ENCODE data around the gene MXRA7. TPM values are rescaled to one million over a fixed set of nuclear protein-coding genes. Genes with fewer than 3 reads are reported as not detected.
"Not testable (repeated sequence)": the region's sequence is repeated elsewhere in the genome, so short reads cannot be mapped to it uniquely, and the experiment has no call there.

Gene MXRA7
- polyA plus RNA-seq, 1 experiment, result 300 TPM

DNA sequence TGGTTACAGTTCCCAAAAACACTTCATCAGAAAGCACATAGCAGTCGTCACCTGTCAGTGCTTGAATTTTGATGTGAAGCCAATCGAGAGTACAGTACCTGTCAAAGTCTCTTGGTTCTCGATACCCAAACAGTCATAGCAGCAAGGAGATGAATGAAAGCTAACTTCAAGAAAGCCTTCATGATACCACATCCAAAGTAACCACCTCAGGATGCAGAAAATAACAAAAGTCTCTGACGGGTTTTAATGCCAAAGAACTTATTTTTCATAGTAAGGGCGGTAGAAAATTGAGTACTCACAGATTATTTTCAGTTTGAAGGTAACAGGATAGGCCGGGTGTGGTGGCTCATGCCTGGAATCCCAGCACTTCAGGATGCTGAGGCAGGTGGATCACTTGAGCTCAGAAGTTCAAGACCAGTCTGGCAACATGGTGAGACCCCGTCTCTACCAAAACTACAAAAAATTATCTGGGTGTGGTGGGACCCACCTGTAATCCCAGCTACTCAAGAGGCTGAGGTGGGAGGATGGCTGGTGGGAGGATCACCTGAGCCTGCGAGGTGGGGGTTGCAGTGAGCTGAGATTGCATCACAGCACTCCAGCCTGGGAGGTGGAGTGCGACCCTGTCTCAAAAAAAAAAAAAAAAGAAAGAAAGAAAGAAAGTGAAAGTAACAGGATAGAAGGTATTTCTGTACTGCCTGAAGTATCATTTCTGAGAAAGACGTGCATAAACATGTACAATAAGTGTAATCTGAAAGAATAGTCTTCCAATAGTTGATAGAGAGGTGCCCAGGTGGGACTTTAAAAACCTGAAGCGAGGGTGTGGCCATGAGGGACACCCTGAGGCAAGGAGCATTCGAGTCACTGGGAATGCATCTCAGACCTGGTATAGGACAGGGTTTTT lies 42.5 kb upstream of the MXRA7 start:
- H3K4me3 ChIP-seq (ENCODE audit: low read depth, low read length), result no peak overlapping the region
- H3K36me3 ChIP-seq (ENCODE audit: control insufficient read depth, insufficient read depth, low read length), result no peaks in the 10 kb centered on the region; the same call in 1 of the 2 replicates
- no peaks in the 10 kb centered on the region for H3K27me3 ChIP-seq (ENCODE audit: control insufficient read depth, insufficient read depth, low read length)
- ChIA-PET CTCF (interaction anchor here (0.7 to 1.0 kb wide), 2 partner anchors 15 to 305 kb away, joined by 3 read pairs; no protein-coding TSS in a partner anchor), POLR2A (no interaction called here)
- TF ChIP-seq, protein P1, sequence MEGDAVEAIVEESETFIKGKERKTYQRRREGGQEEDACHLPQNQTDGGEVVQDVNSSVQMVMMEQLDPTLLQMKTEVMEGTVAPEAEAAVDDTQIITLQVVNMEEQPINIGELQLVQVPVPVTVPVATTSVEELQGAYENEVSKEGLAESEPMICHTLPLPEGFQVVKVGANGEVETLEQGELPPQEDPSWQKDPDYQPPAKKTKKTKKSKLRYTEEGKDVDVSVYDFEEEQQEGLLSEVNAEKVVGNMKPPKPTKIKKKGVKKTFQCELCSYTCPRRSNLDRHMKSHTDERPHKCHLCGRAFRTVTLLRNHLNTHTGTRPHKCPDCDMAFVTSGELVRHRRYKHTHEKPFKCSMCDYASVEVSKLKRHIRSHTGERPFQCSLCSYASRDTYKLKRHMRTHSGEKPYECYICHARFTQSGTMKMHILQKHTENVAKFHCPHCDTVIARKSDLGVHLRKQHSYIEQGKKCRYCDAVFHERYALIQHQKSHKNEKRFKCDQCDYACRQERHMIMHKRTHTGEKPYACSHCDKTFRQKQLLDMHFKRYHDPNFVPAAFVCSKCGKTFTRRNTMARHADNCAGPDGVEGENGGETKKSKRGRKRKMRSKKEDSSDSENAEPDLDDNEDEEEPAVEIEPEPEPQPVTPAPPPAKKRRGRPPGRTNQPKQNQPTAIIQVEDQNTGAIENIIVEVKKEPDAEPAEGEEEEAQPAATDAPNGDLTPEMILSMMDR (IDR thresholded peaks at IDR 0.05; ENCODE audit: insufficient read depth, low read depth, low read length), result no peak
- no peak for DNase-seq (ENCODE audit: low read depth)

DNA sequence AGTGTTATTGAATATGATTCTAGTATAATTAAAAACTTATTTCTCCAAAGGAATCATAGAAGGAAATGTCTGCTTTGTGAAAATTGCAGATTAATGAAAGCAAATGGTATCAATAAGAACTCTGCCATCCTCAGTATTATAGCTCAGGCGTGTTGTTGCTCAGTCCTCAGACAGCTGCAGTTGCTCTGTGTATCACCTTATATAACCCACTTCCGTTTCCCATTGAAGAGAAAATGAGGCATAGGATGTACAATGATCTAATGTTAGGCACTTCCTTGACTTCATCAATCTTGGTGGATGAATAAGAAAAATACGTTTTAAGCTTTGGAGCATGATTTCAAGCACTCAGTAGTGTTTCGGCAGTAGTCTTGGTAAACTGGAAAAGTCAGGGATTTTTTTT lies 41.2 kb upstream of the MXRA7 start:
- POLR2A ChIA-PET, result no interaction called here
- no peaks in the 10 kb centered on the region for H3K27me3 ChIP-seq (ENCODE audit: control insufficient read depth, insufficient read depth, low read length)
- CTCF ChIA-PET, result interaction anchor here (0.6 kb wide), 1 partner anchor 157 kb away, joined by 3 read pairs; no protein-coding TSS in a partner anchor
- TF ChIP-seq, protein P1 (IDR thresholded peaks at IDR 0.05; ENCODE audit: insufficient read depth, low read depth, low read length), result no peak
- no peaks in the 10 kb centered on the region; the same call in 1 of the 2 replicates for H3K36me3 ChIP-seq (ENCODE audit: control insufficient read depth, insufficient read depth, low read length)
- no peak for DNase-seq (ENCODE audit: low read depth)
- no peak overlapping the region for H3K4me3 ChIP-seq (ENCODE audit: low read depth, low read length)

DNA sequence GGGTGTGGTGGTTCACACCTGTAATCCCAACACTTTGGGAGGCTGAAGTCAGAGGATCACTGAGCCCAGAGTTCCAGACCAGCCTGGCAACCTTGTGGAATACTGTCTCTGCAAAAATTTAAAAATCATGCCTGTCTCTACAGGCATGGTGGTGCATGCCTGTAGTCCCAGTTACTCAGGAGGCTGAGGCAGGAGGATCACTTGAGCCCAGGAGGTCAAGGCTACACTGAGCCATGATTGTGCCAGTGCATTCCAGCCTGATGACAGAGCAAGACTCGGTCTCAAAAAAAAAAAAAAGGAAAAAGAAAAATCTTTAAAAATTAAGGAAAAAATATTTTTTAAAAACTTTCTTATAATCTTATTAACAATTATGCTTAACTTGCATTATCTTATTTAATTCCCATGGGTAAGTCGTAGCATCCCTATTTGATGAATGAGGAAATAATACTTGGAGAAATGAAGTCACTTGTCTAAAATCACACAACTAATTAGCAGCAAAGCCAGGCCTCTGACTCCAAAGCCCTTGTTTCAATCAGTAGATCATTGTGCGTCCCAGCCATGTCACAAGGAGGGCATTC lies 40.7 kb upstream of the MXRA7 start:
- Histone ChIP-seq H3K36me3 (ENCODE audit: control insufficient read depth, insufficient read depth, low read length) (no peaks in the 10 kb centered on the region; the same call in 1 of the 2 replicates), H3K27me3 (ENCODE audit: control insufficient read depth, insufficient read depth, low read length) (no peaks in the 10 kb centered on the region), H3K4me3 (ENCODE audit: low read depth, low read length) (no peak overlapping the region)
- no peak for DNase-seq (ENCODE audit: low read depth)
- ChIA-PET POLR2A (no interaction called here), CTCF (no interaction called here)
- TF ChIP-seq, protein P1 (IDR thresholded peaks at IDR 0.05; ENCODE audit: insufficient read depth, low read depth, low read length), result no peak

DNA sequence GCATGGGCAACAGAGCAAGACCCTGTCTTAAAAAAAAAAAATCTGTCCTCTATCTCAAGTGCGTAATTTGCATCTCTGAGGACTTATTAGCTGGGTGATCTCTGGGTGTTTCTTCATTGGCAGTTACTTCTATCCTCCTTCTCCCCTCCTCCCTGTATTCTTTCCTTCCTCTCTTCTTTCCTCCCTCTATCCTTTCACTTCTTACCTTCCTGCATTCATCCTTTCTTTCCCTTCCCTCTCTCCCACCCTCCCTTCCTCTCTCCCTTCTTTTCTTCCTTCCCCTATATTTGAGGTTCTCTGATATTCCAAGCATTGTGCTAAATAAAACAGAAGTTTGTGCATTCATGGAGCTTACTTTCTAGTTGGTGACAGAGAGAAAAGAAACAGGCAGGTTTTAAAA lies 37.9 kb upstream of the MXRA7 start:
- H3K36me3 ChIP-seq (ENCODE audit: control insufficient read depth, insufficient read depth, low read length), result peaks cover 4% of the 10 kb centered on the region
- TF ChIP-seq, protein P1 (IDR thresholded peaks at IDR 0.05; ENCODE audit: insufficient read depth, low read depth, low read length), result no peak
- H3K27me3 ChIP-seq (ENCODE audit: control insufficient read depth, insufficient read depth, low read length), result no peaks in the 10 kb centered on the region
- H3K4me3 ChIP-seq (ENCODE audit: low read depth, low read length), result no peak overlapping the region
- DNase-seq (ENCODE audit: low read depth), result no peak
- POLR2A ChIA-PET, result no interaction called here
- CTCF ChIA-PET, result interaction anchor here (1.2 kb wide), 1 partner anchor 14 kb away, joined by 3 read pairs; no protein-coding TSS in a partner anchor

DNA sequence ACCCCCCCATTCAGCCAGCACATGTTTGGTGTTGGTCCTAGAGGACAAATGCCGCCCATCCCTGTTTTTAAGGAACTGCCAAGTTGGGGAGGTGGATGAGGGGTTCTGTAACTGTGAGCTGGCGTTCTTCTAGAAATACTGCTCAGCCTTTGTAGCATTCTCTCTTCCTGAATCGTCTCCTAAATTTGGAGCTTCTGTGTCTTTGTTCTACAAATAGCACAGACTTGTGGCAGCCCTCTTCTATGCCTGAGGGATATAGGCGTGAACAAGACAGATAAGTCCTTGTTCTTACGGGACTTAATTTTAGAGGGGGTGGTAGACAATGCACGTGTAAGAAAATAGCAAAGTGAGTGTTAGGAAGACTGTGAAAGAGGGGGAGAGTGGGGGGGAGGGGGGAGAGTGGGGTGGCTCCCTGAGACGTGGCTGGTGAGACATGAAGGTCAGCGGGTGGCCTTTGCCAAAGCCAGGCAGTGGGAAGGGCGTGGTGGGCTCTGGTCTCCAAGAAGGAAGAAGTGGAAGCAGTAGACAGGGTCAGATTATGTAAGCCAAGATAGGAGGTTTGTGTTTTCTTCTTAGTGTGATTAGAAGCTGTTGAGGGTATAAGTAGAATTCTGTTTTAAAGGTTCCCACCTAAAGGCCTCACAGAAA lies 37.1 kb upstream of the MXRA7 start:
- H3K36me3 ChIP-seq (ENCODE audit: control insufficient read depth, insufficient read depth, low read length), result peaks cover 4% of the 10 kb centered on the region
- no peaks in the 10 kb centered on the region for H3K27me3 ChIP-seq (ENCODE audit: control insufficient read depth, insufficient read depth, low read length)
- TF ChIP-seq, protein P1 (IDR thresholded peaks at IDR 0.05; ENCODE audit: insufficient read depth, low read depth, low read length), result no peak
- DNase-seq (ENCODE audit: low read depth), result no peak
- H3K4me3 ChIP-seq (ENCODE audit: low read depth, low read length), result no peak overlapping the region
- ChIA-PET POLR2A (no interaction called here), CTCF (interaction anchor here (1.0 to 1.2 kb wide), 2 partner anchors 11 to 13 kb away, joined by 3 read pairs; no protein-coding TSS in a partner anchor)

DNA sequence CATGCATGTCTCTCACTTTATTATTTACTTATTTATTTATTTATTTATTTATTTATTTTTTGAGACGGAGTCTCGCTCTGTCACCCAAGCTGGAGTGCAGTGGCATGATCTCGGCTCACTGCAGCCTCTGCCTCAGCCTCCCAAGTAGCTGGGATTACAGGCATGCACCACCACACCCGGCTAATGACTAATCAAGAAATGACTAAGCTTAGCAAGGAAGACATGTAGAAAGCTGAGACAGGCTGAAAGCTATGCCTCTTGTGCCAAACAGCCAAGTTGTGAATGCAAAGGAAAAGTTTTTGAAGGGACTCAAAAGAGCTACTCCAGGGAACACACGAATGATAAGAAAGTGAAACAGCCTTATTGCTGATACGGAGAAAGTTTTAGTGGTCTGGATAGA lies 35.0 kb upstream of the MXRA7 start:
- H3K4me3 ChIP-seq (ENCODE audit: low read depth, low read length); H3K27me3 ChIP-seq (ENCODE audit: control insufficient read depth, insufficient read depth, low read length); DNase-seq (ENCODE audit: low read depth); POLR2A ChIA-PET; H3K36me3 ChIP-seq (ENCODE audit: control insufficient read depth, insufficient read depth, low read length): not testable (repeated sequence)
- CTCF ChIA-PET, result interaction anchor here (1.1 kb wide), 1 partner anchor 9 kb away, joined by 3 read pairs; no protein-coding TSS in a partner anchor

Measured in BJ (cell line).